ENCODE data around the gene TAF11L4.
"Not testable (repeated sequence)": the region's sequence is repeated elsewhere in the genome, so short reads cannot be mapped to it uniquely, and the experiment has no call there.

Gene TAF11L4

GRCh38 chr5:17521501-17521900, at the start of gene TAF11L4:
Gene TAF11L4 (plus strand): TSS chr5:17521801.
- DNase-seq: not testable (repeated sequence)

- not testable (repeated sequence) for DNase-seq
These were observed 46.5 kb upstream of the TAF11L4 start for GRCh38 chr5:17475064-17475463.

GRCh38 chr5:17477043-17477442, 44.6 kb upstream of the TAF11L4 start:
- DNase-seq: no peak

DNA sequence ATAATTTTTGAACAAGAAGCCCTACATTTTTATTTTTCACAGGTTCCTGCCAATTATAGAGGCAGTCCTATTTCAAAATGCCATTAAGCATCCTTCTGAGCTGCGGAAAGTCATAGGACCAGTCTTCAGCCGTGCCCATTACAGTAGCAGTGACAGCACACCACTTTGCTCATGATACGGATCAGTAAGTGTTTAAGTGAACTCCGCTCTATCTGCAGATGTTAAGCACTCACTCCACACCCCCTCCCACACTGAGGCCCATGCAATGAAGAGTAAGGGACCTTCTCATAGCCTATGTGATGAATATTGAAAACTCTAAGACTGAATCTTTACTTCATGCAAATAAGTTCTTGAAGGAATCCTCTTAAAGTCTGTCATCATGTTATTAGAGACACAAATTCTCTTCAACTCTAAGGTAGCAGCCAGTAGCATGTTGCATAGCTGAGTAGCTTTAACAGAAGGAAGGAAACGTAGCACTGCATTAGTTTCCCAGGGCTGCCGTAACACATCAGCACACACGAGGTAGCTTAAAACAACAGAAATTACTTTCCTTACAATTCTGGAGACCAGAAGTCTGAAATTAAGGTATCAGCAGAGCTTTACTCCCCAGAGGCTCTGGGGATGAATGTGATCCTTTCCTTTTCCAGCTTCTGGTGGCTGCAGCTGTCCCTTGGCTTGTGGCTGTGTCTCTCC, 43.9 kb upstream of the TAF11L4 start:
- no peak for DNase-seq

- DNase-seq: no peak
These were observed 40.2 kb upstream of the TAF11L4 start for GRCh38 chr5:17481378-17481777.

GRCh38 chr5:17482790-17483189, 38.8 kb upstream of the TAF11L4 start:
- no peak for DNase-seq

DNA sequence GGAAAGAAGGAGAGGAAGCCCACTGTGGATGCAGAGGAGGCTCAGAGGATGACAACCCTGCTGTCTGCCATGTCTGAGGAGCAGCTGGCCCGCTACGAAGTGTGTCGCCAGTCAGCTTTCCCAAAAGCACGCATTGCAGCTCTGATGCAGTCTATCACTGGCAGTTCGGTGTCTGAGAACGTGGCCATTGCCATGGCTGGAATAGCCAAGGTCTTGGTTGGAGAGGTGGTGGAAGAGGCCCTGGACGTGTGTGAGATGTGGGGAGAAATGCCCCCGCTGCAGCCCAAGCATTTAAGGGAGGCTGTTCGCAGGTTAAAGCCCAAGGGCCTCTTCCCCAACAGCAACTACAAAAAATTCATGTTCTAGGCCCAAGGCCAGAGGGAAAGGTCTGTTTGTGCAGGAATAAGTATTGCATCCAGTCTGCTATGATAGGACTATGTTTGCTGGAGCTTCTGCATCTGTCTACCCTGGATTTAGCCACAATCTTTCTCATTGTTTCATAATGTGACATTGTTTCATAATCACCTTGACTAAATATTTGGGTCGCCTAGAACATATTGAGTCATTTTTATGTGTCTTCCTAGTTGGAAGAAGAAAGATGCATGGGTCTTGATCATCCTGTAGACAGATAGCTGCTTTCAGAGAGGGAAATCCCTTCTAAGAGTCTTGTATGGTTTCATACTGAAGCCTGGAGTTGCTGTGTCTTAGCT, 35.0 kb upstream of the TAF11L4 start:
- DNase-seq: not testable (repeated sequence)

- DNase-seq: no peak
These were observed 34.5 kb upstream of the TAF11L4 start for GRCh38 chr5:17487174-17487512.

DNA sequence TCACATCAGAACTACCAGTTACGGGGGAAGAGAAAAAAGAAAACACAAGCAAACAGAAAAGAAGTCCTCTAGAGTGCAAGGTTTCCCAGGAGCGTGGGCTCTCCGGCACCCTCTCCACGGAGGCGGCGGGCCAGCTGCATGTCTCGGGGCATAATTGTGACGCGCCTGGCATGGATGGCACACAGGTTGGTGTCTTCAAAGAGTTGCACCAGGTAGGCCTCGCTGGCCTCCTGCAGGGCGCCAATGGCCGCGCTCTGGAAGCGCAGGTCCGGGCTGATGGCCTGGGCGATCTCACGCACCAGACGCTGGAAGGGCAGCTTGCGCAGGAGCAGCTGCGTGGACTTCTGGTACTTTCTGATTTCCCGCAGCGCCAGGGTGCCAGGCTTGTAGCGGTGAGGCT, 30.3 kb upstream of the TAF11L4 start:
- DNase-seq: not testable (repeated sequence)

DNA sequence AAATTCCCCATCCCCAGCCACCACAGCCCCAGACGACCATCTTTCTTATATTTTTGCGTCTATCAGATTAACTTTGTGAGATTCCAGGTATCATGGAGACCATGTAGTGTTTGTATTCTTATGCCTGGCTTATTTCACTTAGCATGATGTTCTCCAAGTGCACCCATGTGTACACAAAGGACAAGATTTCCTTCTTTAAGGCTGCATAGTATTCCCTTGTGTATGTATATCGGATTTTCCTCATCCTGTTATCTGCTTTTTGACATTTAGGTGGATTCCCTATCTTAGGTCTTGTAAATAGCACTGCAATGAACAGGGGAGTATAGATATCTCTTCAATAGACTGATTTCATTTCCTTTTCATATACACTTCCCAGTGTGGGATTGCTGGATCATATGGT, 28.8 kb upstream of the TAF11L4 start:
- DNase-seq: no peak

GRCh38 chr5:17497446-17497845, 24.2 kb upstream of the TAF11L4 start:
- DNase-seq: no peak

DNA sequence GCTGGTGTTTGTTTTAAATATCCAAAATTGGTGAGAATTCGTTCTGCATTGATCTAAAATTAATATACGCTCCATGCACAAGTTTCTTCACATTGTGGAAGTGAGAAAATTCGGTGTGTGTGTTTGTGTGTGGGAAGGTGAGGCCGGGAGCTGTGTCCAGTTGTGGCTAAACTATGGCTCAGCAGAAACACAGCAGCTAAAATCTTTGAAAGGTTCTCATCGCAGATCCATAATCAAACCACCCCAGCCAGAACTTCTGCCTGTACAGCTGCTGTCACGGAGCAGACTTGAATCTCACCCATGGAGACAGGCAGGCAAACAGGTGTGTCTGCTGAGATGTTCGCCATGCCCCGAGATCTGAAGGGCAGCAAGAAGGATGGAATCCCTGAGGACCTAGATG, 23.7 kb upstream of the TAF11L4 start, which contains the start of gene TAF11L2:
Gene TAF11L2 (plus strand): TSS at position 301 of the 400 bp plus-strand sequence.
- not testable (repeated sequence) for DNase-seq

DNA sequence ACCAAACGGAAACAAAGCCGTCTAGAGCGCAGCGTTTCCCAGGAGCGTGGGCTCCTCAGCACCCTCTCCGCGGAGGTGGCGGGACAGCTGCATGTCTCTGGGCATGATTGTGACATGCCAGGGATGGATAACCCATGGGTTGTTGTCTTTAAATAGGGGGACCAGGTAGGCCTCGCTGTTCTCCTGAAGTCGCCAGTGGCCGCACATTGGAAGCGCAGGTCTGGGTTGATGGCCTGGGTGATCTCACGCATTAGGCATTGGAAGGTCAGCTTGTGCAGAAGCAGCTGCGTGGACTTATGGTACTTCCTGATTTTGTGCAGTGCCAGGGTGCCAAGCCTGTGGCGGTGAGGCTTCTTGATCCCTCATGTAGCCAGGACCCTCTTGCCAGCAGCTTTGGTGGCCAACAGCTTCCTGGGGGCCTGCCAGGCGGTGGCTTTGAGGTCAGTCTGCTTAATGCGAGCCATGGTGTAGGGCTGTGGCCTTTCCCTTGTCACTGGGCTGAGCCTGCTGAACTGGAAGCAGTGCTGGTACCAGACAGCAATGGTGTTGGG, 9.8 kb upstream of the TAF11L4 start:
- no peak for DNase-seq

DNA sequence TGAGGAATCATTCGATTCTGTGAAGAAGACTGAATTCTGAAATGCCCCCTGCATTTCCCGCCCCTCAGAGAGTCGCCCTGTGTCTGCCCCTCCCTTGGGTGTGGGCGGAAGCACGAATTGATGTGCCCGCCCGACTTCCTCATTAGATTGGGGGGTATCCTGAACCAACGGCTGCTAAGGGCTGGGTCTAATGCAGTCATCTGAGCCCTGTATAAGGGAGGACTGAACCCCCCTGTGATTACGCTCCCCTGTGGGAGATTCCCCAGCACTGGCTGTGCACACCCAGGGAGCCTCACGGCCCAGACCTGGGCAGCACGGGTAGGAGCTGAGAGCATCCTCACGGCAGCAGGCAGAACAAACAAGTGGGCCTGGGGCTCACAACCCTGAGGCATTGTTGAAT, 4.1 kb upstream of the TAF11L4 start:
- peak in 1 of 2 donors; percentile 1 for DNase-seq

DNA sequence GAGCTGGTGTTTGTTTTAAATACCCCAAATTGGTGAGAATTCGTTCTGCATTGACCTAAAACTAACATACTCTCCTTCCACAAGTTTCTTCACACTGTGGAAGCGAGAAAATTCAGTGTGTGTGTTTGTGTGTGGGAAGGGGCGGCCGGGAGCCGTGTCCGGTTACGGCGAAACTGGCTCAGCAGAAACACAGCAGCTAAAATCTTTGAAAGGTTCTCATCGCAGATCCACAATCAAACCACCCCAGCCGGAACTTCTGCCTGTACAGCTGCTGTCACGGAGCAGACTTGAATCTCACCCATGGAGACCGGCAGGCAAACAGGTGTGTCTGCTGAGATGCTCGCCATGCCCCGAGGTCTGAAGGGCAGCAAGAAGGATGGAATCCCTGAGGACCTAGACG, 3.5 kb upstream of the TAF11L4 start, which contains the start of gene TAF11L3:
Gene TAF11L3 (plus strand): TSS at position 301 of the 400 bp plus-strand sequence.
- not testable (repeated sequence) for DNase-seq

DNA sequence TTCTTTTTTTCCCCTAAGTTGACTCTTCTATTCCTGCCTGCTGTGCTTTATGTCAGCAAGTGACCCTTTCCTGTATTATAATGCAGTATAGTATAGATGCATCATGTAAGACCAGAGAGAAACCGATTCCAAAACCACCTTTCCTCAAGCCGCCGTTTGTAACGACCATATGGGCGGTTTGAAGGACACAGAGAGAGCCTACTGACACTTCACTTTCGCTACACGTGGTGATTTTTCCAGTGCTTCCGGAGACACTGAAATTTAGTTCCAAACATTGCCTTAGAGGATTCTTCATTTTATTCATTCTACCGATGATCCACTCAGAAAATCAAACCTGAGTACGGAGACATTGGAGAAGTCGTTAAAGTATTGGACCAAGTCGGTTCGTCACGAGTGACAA, 2.1 kb upstream of the TAF11L4 start:
- DNase-seq: not testable (repeated sequence)

DNA sequence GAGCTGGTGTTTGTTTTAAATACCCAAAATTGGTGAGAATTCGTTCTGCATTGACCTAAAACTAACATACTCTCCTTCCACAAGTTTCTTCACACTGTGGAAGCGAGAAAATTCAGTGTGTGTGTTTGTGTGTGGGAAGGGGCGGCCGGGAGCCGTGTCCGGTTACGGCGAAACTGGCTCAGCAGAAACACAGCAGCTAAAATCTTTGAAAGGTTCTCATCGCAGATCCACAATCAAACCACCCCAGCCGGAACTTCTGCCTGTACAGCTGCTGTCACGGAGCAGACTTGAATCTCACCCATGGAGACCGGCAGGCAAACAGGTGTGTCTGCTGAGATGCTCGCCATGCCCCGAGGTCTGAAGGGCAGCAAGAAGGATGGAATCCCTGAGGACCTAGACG, 3.3 kb downstream of the TAF11L4 start, which contains the start of gene TAF11L5:
Gene TAF11L5 (plus strand): TSS at position 301 of the 400 bp plus-strand sequence.
- not testable (repeated sequence) for DNase-seq

DNA sequence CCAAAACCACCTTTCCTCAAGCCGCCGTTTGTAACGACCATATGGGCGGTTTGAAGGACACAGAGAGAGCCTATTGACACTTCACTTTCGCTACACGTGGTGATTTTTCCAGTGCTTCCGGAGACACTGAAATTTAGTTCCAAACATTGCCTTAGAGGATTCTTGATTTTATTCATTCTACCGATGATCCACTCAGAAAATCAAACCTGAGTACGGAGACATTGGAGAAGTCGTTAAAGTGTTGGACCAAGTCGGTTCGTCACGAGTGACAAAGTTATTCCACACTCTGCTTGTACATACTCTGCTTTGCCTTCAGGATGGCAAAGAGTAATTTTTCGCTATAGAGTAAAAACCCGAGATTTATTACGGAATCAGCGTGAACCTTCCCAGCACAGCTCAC, 4.9 kb downstream of the TAF11L4 start:
- peak in 1 of 2 donors; percentile 5 for DNase-seq

DNA sequence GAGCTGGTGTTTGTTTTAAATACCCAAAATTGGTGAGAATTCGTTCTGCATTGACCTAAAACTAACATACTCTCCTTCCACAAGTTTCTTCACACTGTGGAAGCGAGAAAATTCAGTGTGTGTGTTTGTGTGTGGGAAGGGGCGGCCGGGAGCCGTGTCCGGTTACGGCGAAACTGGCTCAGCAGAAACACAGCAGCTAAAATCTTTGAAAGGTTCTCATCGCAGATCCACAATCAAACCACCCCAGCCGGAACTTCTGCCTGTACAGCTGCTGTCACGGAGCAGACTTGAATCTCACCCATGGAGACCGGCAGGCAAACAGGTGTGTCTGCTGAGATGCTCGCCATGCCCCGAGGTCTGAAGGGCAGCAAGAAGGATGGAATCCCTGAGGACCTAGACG, 6.8 kb downstream of the TAF11L4 start, which contains the start of gene TAF11L6:
Gene TAF11L6 (plus strand): TSS at position 301 of the 400 bp plus-strand sequence.
- DNase-seq: not testable (repeated sequence)

All from stimulated activated CD4-positive, alpha-beta T cell treated with anti-CD3 and anti-CD28 coated beads, Interleukin-2, amount 100 ng/mL, for 48 hours (primary cell).